ENCODE data around the gene ADSS1.
A peak's percentile ranks its signal among the peaks of the same experiment; 100 is the strongest.

ADSS1 gene

GRCh38 chr14:104756477-104757237, 32.6 kb downstream of the ADSS1 start:
- H3K4me1 Mint-ChIP-seq (ENCODE audit: low read depth), result peaks cover 27% of the 10 kb centered on the region
- peak overlapping the region; percentile 7 for H3K4me3 Mint-ChIP-seq
- no peak for DNase-seq (ENCODE audit: low spot score)
- H3K36me3 Mint-ChIP-seq (ENCODE audit: low read depth), result peaks cover 38% of the 10 kb centered on the region
- H3K9me3 Mint-ChIP-seq, result no peaks in the 10 kb centered on the region
- peak overlapping the region; percentile 70 for H3K27ac Mint-ChIP-seq
- H3K27me3 Mint-ChIP-seq (ENCODE audit: low read depth), result no peaks in the 10 kb centered on the region

GRCh38 chr14:104757238-104757585, 33.2 kb downstream of the ADSS1 start:
- no peaks in the 10 kb centered on the region for H3K9me3 Mint-ChIP-seq
- H3K27me3 Mint-ChIP-seq (ENCODE audit: low read depth), result no peaks in the 10 kb centered on the region
- DNase-seq (ENCODE audit: low spot score), result no peak
- H3K27ac Mint-ChIP-seq, result peak overlapping the region; percentile 70
- H3K4me3 Mint-ChIP-seq, result peak overlapping the region; percentile 7
- H3K4me1 Mint-ChIP-seq (ENCODE audit: low read depth), result peaks cover 27% of the 10 kb centered on the region
- peaks cover 38% of the 10 kb centered on the region for H3K36me3 Mint-ChIP-seq (ENCODE audit: low read depth)

- peaks cover 27% of the 10 kb centered on the region for H3K4me1 Mint-ChIP-seq (ENCODE audit: low read depth)
- no peaks in the 10 kb centered on the region for H3K27me3 Mint-ChIP-seq (ENCODE audit: low read depth)
- H3K36me3 Mint-ChIP-seq (ENCODE audit: low read depth), result peaks cover 38% of the 10 kb centered on the region
- H3K27ac Mint-ChIP-seq, result no peak overlapping the region
- H3K4me3 Mint-ChIP-seq, result no peak overlapping the region
- no peak for DNase-seq (ENCODE audit: low spot score)
- no peaks in the 10 kb centered on the region for H3K9me3 Mint-ChIP-seq
Observed at GRCh38 chr14:104757681-104758392, 33.8 kb downstream of the ADSS1 start.

GRCh38 chr14:104758981-104759969, 35.2 kb downstream of the ADSS1 start:
- DNase-seq (ENCODE audit: low spot score), result no peak

GRCh38 chr14:104765517-104765916, 41.5 kb downstream of the ADSS1 start:
- peaks cover 9% of the 10 kb centered on the region for H3K36me3 Mint-ChIP-seq (ENCODE audit: low read depth)
- H3K4me1 Mint-ChIP-seq (ENCODE audit: low read depth), result peaks cover 2% of the 10 kb centered on the region
- H3K27me3 Mint-ChIP-seq (ENCODE audit: low read depth), result no peaks in the 10 kb centered on the region
- DNase-seq (ENCODE audit: low spot score), result no peak
- H3K9me3 Mint-ChIP-seq, result no peaks in the 10 kb centered on the region
- no peak overlapping the region for H3K4me3 Mint-ChIP-seq
- no peak overlapping the region for H3K27ac Mint-ChIP-seq

More at GRCh38 chr14:104758981-104759969, 35.2 kb downstream of the ADSS1 start:
- Mint-ChIP-seq H3K36me3 (ENCODE audit: low read depth) (peaks cover 29% of the 10 kb centered on the region), H3K27me3 (ENCODE audit: low read depth) (no peaks in the 10 kb centered on the region), H3K9me3 (no peaks in the 10 kb centered on the region), H3K4me1 (ENCODE audit: low read depth) (peaks cover 18% of the 10 kb centered on the region), H3K27ac (no peak overlapping the region), H3K4me3 (no peak overlapping the region)

- peaks cover 2% of the 10 kb centered on the region for H3K4me1 Mint-ChIP-seq (ENCODE audit: low read depth)
- peaks cover 5% of the 10 kb centered on the region for H3K9me3 Mint-ChIP-seq
- no peak overlapping the region for H3K4me3 Mint-ChIP-seq
- H3K36me3 Mint-ChIP-seq (ENCODE audit: low read depth), result peaks cover 16% of the 10 kb centered on the region
- no peak for DNase-seq (ENCODE audit: low spot score)
- no peak overlapping the region for H3K27ac Mint-ChIP-seq
- H3K27me3 Mint-ChIP-seq (ENCODE audit: low read depth), result no peaks in the 10 kb centered on the region
Observed at GRCh38 chr14:104766256-104766862, 42.3 kb downstream of the ADSS1 start.

GRCh38 chr14:104766863-104767633, 43.0 kb downstream of the ADSS1 start:
- no peak overlapping the region for H3K4me3 Mint-ChIP-seq
- H3K27me3 Mint-ChIP-seq (ENCODE audit: low read depth), result no peaks in the 10 kb centered on the region
- H3K36me3 Mint-ChIP-seq (ENCODE audit: low read depth), result peaks cover 23% of the 10 kb centered on the region
- H3K27ac Mint-ChIP-seq, result no peak overlapping the region
- no peak for DNase-seq (ENCODE audit: low spot score)
- peaks cover 5% of the 10 kb centered on the region for H3K9me3 Mint-ChIP-seq
- H3K4me1 Mint-ChIP-seq (ENCODE audit: low read depth), result peaks cover 2% of the 10 kb centered on the region

GRCh38 chr14:104767634-104767918, 43.5 kb downstream of the ADSS1 start:
- Mint-ChIP-seq H3K27ac (no peak overlapping the region), H3K4me3 (no peak overlapping the region), H3K36me3 (ENCODE audit: low read depth) (peaks cover 28% of the 10 kb centered on the region), H3K27me3 (ENCODE audit: low read depth) (no peaks in the 10 kb centered on the region), H3K4me1 (ENCODE audit: low read depth) (peaks cover 2% of the 10 kb centered on the region), H3K9me3 (peaks cover 5% of the 10 kb centered on the region)
- DNase-seq (ENCODE audit: low spot score), result no peak

- peak; percentile 84 for DNase-seq (ENCODE audit: low spot score)
- Mint-ChIP-seq H3K36me3 (ENCODE audit: low read depth) (peaks cover 34% of the 10 kb centered on the region), H3K4me1 (ENCODE audit: low read depth) (peaks cover 2% of the 10 kb centered on the region), H3K27me3 (ENCODE audit: low read depth) (no peaks in the 10 kb centered on the region), H3K4me3 (no peak overlapping the region), H3K9me3 (peaks cover 5% of the 10 kb centered on the region), H3K27ac (no peak overlapping the region)
Observed at GRCh38 chr14:104768437-104769323, 44.7 kb downstream of the ADSS1 start.

GRCh38 chr14:104769324-104770071, 45.5 kb downstream of the ADSS1 start:
- Mint-ChIP-seq H3K9me3 (peaks cover 5% of the 10 kb centered on the region), H3K4me1 (ENCODE audit: low read depth) (peaks cover 2% of the 10 kb centered on the region), H3K27ac (no peak overlapping the region), H3K4me3 (no peak overlapping the region), H3K27me3 (ENCODE audit: low read depth) (no peaks in the 10 kb centered on the region), H3K36me3 (ENCODE audit: low read depth) (peaks cover 36% of the 10 kb centered on the region)
- no peak for DNase-seq (ENCODE audit: low spot score)

GRCh38 chr14:104770072-104770579, 46.1 kb downstream of the ADSS1 start:
- DNase-seq (ENCODE audit: low spot score), result no peak
- H3K9me3 Mint-ChIP-seq, result peaks cover 5% of the 10 kb centered on the region
- H3K4me1 Mint-ChIP-seq (ENCODE audit: low read depth), result peaks cover 2% of the 10 kb centered on the region
- no peak overlapping the region for H3K4me3 Mint-ChIP-seq
- H3K27ac Mint-ChIP-seq, result no peak overlapping the region
- no peaks in the 10 kb centered on the region for H3K27me3 Mint-ChIP-seq (ENCODE audit: low read depth)
- H3K36me3 Mint-ChIP-seq (ENCODE audit: low read depth), result peaks cover 36% of the 10 kb centered on the region

- no peak for DNase-seq (ENCODE audit: low spot score)
- H3K36me3 Mint-ChIP-seq (ENCODE audit: low read depth), result peaks cover 36% of the 10 kb centered on the region
- no peaks in the 10 kb centered on the region for H3K4me1 Mint-ChIP-seq (ENCODE audit: low read depth)
- no peaks in the 10 kb centered on the region for H3K27me3 Mint-ChIP-seq (ENCODE audit: low read depth)
- peaks cover 5% of the 10 kb centered on the region for H3K9me3 Mint-ChIP-seq
- H3K4me3 Mint-ChIP-seq, result no peak overlapping the region
- peak overlapping the region; percentile 52 for H3K27ac Mint-ChIP-seq
Observed at GRCh38 chr14:104770851-104771272, 46.8 kb downstream of the ADSS1 start.
